GM18517 (cell line): ENCODE results near the gene LMO3.
"Not testable (repeated sequence)": the region's sequence is repeated elsewhere in the genome, so short reads cannot be mapped to it uniquely, and the experiment has no call there.

Experiments used
- ATAC-seq: cut with Tn5 transposase; IDR thresholded peaks from one replicate; pipeline ENCODE4 v1.9.1; 2021; ENCODE audit warnings: mild to moderate bottlenecking, moderate library complexity; ENCODE audit not compliant: unreplicated experiment

LMO3 gene

GRCh38 chr12:16553457-16553856, 52.5 kb downstream of the LMO3 start:
- ATAC-seq, result no peak

- no peak for ATAC-seq
Measured at GRCh38 chr12:16552301-16552700, 53.7 kb downstream of the LMO3 start.

- ATAC-seq, result no peak
Measured at GRCh38 chr12:16545836-16546235, 60.1 kb downstream of the LMO3 start.

DNA sequence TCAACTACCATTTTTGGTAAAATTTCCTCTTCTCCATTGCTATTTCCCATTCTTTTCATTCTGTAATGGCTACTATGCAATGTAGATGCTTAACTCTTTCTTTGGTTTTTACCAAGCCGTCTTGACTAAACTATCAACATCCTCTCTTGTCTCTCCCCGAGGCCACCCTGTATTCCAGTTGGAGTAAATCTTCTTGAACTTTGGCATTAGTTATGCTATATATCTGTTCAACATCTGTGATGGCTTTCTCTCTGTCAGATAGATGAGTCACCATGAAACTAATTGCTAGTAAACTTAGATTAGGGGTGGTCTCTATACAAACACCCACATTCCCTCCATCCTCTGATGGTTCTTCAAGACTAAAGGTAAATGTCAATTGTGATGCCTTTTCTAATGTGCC, 63.4 kb downstream of the LMO3 start:
- ATAC-seq, result no peak

DNA sequence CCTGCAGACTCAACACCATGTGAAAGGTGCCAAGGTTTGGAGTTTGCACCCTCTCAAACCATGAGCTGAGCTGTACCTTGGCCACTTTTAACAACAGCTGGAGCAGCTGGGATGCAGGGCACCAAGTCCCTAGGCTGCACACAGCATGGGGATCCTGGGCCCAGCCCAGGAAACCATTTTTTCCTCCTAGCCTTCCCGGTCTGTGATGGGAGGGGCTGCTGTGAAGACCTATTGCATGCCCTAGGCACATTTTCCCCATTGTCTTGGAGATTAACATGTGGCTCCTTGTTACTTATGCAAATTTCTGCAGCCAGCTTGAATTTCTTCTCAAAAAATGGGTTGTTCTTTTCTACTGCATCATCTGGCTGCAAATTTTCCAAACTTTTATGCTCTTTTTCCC, 68.3 kb downstream of the LMO3 start:
- ATAC-seq, result not testable (repeated sequence)

DNA sequence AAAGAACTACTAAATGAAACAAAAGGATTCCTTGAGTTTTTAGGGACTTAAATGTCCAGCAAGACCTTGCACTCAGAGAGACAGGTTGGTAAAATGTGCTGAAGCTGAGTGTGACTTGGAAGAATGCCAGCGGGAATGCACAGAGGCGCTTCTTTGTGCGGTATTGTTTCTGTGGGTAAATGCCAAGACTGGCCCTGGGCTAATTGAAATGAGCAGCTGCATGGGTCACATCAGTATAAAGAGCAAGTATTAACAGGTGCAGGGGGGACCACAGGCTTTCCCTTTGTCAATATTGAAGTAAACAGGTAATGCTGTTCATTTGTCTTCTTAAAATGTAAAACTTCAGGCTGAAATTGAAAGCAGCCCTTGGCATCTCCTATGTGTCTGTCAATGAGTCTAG, 74.3 kb downstream of the LMO3 start:
- no peak for ATAC-seq

DNA sequence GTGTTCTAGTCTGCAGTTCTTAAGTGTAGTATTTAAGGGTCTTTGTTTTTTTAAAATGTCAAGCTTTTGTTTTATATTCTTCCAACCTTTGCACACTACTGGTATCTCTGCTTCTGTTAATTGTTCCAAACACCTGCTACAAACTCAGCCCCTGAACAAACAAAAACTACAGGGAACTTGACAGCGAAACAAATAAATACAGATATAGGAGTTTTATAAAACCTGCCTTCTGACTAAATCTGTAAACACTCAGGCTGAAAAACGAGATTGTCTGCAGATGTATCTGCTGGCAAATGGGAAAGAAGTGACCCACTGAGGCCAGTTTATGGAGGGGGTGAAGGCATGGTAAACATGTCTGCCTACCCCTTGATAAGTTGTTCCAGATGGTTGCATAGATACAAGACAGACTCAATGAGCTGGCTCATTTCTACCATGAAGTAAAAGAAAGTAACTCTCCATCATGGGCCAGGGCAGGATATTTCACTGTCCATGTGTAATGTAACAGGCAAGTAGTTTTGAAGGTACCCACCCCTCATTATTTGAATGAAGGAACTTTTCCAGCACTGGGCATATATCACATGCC, 75.6 kb downstream of the LMO3 start:
- no peak for ATAC-seq

- no peak for ATAC-seq
Measured at GRCh38 chr12:16526693-16527092, 79.3 kb downstream of the LMO3 start.

DNA sequence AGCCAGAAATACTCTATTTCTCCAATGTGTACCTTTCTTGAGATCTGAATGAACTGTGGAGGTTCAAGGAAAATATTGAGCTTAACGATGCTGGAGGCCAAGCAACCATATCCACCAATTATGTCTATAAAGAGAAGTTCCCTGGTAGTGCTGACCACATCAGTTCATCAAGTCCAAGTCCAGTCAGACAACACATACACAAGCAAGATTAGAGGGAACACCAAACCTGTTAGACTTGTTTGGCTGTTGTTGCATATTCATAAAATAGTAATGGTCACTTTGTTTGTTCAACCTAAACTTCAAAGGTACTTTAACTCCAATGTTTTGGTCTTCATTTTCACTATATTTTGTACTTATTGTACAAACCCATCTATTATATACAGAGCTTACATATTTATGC, 81.6 kb downstream of the LMO3 start:
- no peak for ATAC-seq

- no peak for ATAC-seq
Measured at GRCh38 chr12:16523951-16524331, 82.0 kb downstream of the LMO3 start.

DNA sequence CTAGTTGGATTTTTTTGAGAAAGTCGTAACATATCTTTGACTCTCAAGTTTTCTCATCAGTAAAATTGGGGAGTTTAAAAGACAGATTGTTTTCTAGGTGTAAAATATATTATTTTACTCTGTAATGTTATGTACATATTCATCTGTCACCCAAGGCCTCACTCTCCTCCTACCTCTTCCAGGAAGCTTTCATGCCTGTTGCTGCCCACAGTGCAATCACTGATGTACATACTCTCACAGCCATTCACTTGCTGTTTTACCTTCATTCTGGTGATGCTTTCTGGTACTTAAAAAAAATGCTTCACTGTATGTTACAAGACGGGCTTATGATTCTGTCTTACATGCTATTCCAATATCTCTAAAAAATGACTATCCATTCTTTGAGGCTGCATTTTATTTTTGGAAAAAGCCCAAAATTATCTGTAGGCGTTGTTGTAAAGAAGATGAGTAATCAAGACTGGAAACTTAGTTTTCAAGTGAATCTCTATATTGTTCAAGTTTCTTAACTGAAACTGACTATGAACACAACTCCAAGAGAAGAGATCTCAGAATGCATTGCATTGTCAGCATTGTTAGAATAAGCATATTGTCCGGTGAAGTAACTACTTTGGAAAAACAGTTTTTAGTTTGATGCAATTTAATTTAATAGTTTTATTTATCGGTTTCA, 82.5 kb downstream of the LMO3 start:
- no peak for ATAC-seq

DNA sequence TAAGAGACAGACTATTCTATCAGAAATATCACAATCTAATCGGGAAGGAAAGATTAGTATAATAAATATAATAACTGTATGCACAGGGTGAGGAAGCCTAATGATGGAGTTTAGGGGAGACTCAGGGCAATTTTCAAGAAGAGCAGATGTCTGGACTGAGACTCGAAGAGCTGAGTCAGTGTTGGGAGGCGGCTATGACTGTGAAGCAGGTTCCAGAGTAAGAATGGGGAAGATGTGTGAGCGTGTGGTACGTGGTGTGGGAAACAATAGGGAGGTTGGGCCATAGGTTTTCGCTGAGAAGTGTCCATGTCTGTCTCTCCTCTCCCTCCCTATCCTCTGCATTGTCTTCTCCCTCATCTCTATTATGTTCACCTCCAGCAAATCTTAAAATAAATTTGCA, 85.6 kb downstream of the LMO3 start:
- ATAC-seq, result no peak

DNA sequence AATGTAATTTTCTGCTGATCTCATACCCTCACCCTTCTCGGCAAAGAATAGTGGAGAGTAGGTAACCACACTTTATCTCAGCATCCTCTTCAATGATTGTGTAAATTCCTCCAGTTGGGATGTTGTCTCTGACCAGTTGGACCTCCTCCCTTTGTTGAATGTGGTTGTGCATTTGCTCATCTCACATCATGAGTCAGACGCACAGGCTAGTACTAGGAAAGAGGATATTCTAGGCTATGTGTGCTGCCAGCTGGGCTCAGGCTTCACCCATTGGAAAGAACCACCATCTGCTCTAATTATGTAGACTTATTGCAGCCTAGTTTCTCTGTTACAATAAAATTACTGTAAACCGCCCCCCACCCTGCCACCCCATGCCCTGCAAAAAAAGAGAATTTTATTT, 90.3 kb downstream of the LMO3 start:
- ATAC-seq, result no peak

- no peak for ATAC-seq
Measured at GRCh38 chr12:16513231-16513630, 92.7 kb downstream of the LMO3 start.

GRCh38 chr12:16509411-16509810, 96.6 kb downstream of the LMO3 start:
- ATAC-seq, result no peak

DNA sequence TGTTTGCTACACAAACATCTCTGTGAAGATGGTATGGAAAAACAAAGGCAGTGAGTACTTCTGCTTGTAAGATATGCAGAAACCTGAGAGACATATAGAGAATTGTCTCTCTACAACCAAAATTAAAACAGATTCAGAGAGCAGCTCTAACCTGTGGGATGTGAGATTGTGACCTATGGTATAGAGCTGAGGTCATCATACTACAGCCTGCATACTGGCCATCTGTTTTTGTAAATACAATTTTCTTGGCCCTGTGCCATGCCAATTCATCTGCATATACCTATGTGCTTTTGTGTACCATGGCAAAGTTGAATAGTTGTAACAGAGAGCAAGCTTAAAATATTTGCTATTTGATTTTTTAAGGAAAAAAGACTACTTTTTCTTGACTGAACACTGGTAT, 99.6 kb downstream of the LMO3 start:
- ATAC-seq, result no peak

DNA sequence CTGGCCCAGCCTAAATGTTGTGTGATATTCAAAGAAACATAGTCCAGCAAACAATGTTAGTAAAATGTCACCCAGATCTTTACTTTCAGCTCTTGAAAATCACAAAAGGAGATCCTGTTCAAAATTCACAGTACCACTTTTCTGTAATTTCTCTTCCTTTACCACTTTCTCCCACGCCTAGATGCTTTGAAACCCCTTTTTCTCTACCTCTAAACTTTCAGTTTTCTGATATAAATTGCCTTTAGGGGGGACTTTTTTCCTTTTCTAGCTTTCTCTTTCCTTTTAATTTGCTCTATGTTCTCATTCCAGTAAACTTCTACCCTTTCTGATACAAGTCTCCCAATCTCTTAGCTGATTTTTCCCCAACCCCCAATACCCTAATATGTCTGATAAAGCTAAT, 101.8 kb downstream of the LMO3 start:
- no peak for ATAC-seq

DNA sequence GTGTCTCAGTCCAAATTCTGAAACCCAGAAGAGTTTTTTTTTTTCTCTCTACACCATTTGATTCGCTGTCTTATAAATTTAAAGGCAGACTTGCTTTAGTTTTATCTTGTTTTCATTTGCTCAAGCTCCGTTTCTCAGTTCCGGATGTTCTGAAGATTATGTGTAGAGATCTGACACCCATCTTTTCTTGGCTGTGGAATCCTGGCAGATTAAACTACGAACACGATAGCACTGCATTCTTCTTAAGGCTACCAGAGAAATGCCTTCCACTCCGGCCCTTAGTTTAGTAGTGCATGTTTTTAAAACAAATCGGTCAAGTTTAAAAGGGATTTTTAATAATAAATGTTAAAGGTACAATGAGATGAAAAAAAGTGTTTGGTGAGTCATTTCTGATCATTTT, 106.4 kb downstream of the LMO3 start:
- no peak for ATAC-seq
